IMR-90 (cell line): ENCODE data around the gene FSD1. TPM values are rescaled to one million over a fixed set of nuclear protein-coding genes. Genes with fewer than 3 reads are reported as not detected.

ENCODE experiments used
- ATAC-seq: fragments of 200-7000 bp; cut with Tn5 transposase; 2 replicates; pipeline ENCODE4 v1.9.1; 2020; ENCODE audit warnings: low read depth, mild to moderate bottlenecking, moderate library complexity
- BruUV-seq: library from RNA; stranded (reverse); fragments of 400-500 nt; replicated peaks from 2 replicates; lab custom pipeline; 2021; lab: Mats Ljungman, UMichigan
- CTCF ChIA-PET: fragments of 300-600 bp; formaldehyde crosslinking; extraction: SDS; loops from one replicate; lab custom pipeline; 2021; ENCODE audit warnings: antibody characterized with exemption; lab: Yijun Ruan, JAX
- POLR2A ChIA-PET: fragments of 300-600 bp; sonication (Branson Sonifier 250); formaldehyde crosslinking; loops from one replicate; lab custom pipeline; 2022; ENCODE audit warnings: antibody characterized with exemption; ENCODE audit not compliant: unreplicated experiment; lab: Charles Lee
- DNase-seq: peaks from one replicate; pipeline ENCODE4 v3.0.0; 2013
- H2AFZ ChIP-seq: replicated peaks from 2 replicates; pipeline ENCODE3; 2013; ENCODE audit warnings: low read length, mild to moderate bottlenecking; ENCODE audit not compliant: poor library complexity
- H2AK5ac ChIP-seq: 2 replicates; pipeline ENCODE4 v1.6.1; 2013; ENCODE audit warnings: low read depth, low read length, inconsistent platforms
- H2AK9ac ChIP-seq: replicated peaks from 2 replicates; pipeline ENCODE3; 2013; ENCODE audit warnings: mild to moderate bottlenecking, low read depth, low read length, moderate library complexity; ENCODE audit not compliant: poor library complexity
- H2BK120ac ChIP-seq: 2 replicates; pipeline ENCODE4 v1.6.1; 2013; ENCODE audit warnings: low read depth, low read length, inconsistent platforms
- H2BK15ac ChIP-seq: 3 replicates; pipeline ENCODE4 v1.6.1; 2013; ENCODE audit warnings: low read depth, low read length, inconsistent platforms
- H2BK20ac ChIP-seq: 2 replicates; pipeline ENCODE4 v1.6.1; 2013; ENCODE audit warnings: low read depth, mild to moderate bottlenecking, inconsistent platforms, low read length, moderate library complexity
- H2BK5ac ChIP-seq: 2 replicates; pipeline ENCODE4 v1.6.1; 2013; ENCODE audit warnings: mild to moderate bottlenecking, low read depth, low read length, inconsistent platforms; ENCODE audit not compliant: poor library complexity, severe bottlenecking
- H3K14ac ChIP-seq: replicated peaks from 2 replicates; pipeline ENCODE4 v1.6.1; 2013; ENCODE audit warnings: low read depth, low read length, inconsistent platforms
- H3K18ac ChIP-seq: 2 replicates; pipeline ENCODE4 v1.6.1; 2013; ENCODE audit warnings: low read depth, low read length, control low read depth
- H3K23ac ChIP-seq: 2 replicates; pipeline ENCODE4 v1.6.1; 2013; ENCODE audit warnings: low read depth, low read length, inconsistent platforms
- H3K27ac ChIP-seq: 2 replicates; pipeline ENCODE4 v1.5.1; 2013; ENCODE audit warnings: mild to moderate bottlenecking, control low read depth, low read length; ENCODE audit not compliant: insufficient read depth
- H3K27me3 ChIP-seq: 2 replicates; pipeline ENCODE4 v1.6.1; 2013; ENCODE audit warnings: low read length; ENCODE audit not compliant: control insufficient read depth, insufficient read depth
- H3K36me3 ChIP-seq: 2 replicates; pipeline ENCODE4 v1.6.1; 2013; ENCODE audit warnings: low read length, mixed read lengths; ENCODE audit not compliant: control insufficient read depth, insufficient read depth
- H3K4ac ChIP-seq: 2 replicates; pipeline ENCODE4 v1.6.1; 2013; ENCODE audit warnings: low read depth, low read length, inconsistent platforms
- H3K4me1 ChIP-seq: 2 replicates; pipeline ENCODE4 v1.6.1; 2013; ENCODE audit warnings: low read length, mixed read lengths; ENCODE audit not compliant: control insufficient read depth, insufficient read depth
- H3K4me2 ChIP-seq: 2 replicates; pipeline ENCODE4 v1.6.1; 2013; ENCODE audit warnings: low read depth, mild to moderate bottlenecking, control low read depth, low read length, moderate library complexity
- H3K4me3 ChIP-seq: 2 replicates; pipeline ENCODE4 v1.5.1; 2013; ENCODE audit warnings: low read depth, mild to moderate bottlenecking, control low read depth, low read length, moderate library complexity; ENCODE audit not compliant: insufficient read depth
- H3K56ac ChIP-seq: 2 replicates; pipeline ENCODE4 v1.6.1; 2013; ENCODE audit warnings: low read length, inconsistent platforms; ENCODE audit not compliant: insufficient read depth; ENCODE audit errors: extremely low read depth
- H3K79me1 ChIP-seq, 2 experiments: 2 replicates each; pipeline ENCODE4 v1.6.1; 2013; ENCODE audit warnings: low read length in 2 of 2, inconsistent platforms in 1 of 2, low read depth in 1 of 2
- H3K9ac ChIP-seq: 2 replicates; pipeline ENCODE4 v1.6.1; 2013; ENCODE audit warnings: low read depth, low read length, control low read depth
- H3K9me1 ChIP-seq: 2 replicates; pipeline ENCODE4 v1.6.1; 2013; ENCODE audit warnings: low read length, inconsistent platforms; ENCODE audit not compliant: insufficient read depth
- H3K9me3 ChIP-seq: 2 replicates; pipeline ENCODE4 v1.6.1; 2013; ENCODE audit warnings: low read length; ENCODE audit not compliant: control insufficient read depth, insufficient read depth
- H4K20me1 ChIP-seq: 2 replicates; pipeline ENCODE4 v1.6.1; 2013; ENCODE audit warnings: low read length, inconsistent platforms; ENCODE audit not compliant: insufficient read depth
- H4K5ac ChIP-seq: 2 replicates; pipeline ENCODE4 v1.6.1; 2013; ENCODE audit warnings: mild to moderate bottlenecking, low read depth, low read length, control low read depth
- H4K8ac ChIP-seq, 2 experiments: 2 replicates each; pipeline ENCODE4 v1.6.1; 2013; ENCODE audit warnings: low read depth in 2 of 2, low read length in 2 of 2, control low read depth in 1 of 2, inconsistent platforms in 1 of 2
- H4K91ac ChIP-seq: 2 replicates; pipeline ENCODE4 v1.6.1; 2013; ENCODE audit warnings: low read depth, low read length, inconsistent platforms; ENCODE audit not compliant: insufficient read depth
- BHLHE40 ChIP-seq: fragments of 150-350 bp; IDR thresholded peaks from 2 replicates; pipeline ENCODE4 v1.6.1; 2016; ENCODE audit warnings: mild to moderate bottlenecking, low read depth, low read length
- CEBPB ChIP-seq: IDR thresholded peaks from 2 replicates; pipeline ENCODE4 v1.6.1; 2012; ENCODE audit warnings: low read depth, low read length, improper control_type of control experiment
- CHD1 ChIP-seq: IDR thresholded peaks from 2 replicates; pipeline ENCODE4 v1.6.1; 2012; ENCODE audit warnings: low read depth, low read length, improper control_type of control experiment
- FOS ChIP-seq: fragments of 150-350 bp; IDR thresholded peaks from 2 replicates; pipeline ENCODE4 v1.6.1; 2016; ENCODE audit warnings: low read depth, low read length
- MAFK ChIP-seq: IDR thresholded peaks from 2 replicates; pipeline ENCODE4 v1.6.1; 2012; ENCODE audit warnings: low read depth, low read length, improper control_type of control experiment
- MAZ ChIP-seq: IDR thresholded peaks from 2 replicates; pipeline ENCODE4 v1.6.1; 2012; ENCODE audit warnings: low read depth, mild to moderate bottlenecking, low read length, improper control_type of control experiment, moderate library complexity, borderline replicate concordance
- MXI1 ChIP-seq: IDR thresholded peaks from 2 replicates; pipeline ENCODE4 v1.6.1; 2012; ENCODE audit warnings: low read depth, mild to moderate bottlenecking, low read length, moderate library complexity, borderline replicate concordance
- NFE2L2 ChIP-seq: fragments of 150-350 bp; IDR thresholded peaks from 2 replicates; pipeline ENCODE4 v1.6.1; 2016; ENCODE audit warnings: low read depth, mild to moderate bottlenecking, low read length
- POLR2A ChIP-seq: IDR thresholded peaks from 2 replicates; pipeline ENCODE4 v1.6.1; 2012; ENCODE audit warnings: mild to moderate bottlenecking, low read depth, low read length
- RAD21 ChIP-seq: IDR thresholded peaks from 2 replicates; pipeline ENCODE4 v1.6.1; 2012; ENCODE audit warnings: low read length, improper control_type of control experiment
- RCOR1 ChIP-seq: IDR thresholded peaks from 2 replicates; pipeline ENCODE4 v1.6.1; 2012; ENCODE audit warnings: mild to moderate bottlenecking, low read length, improper control_type of control experiment; ENCODE audit not compliant: insufficient replicate concordance
- RFX5 ChIP-seq: IDR thresholded peaks from 2 replicates; pipeline ENCODE4 v1.8.0; 2012; ENCODE audit warnings: low read depth, mild to moderate bottlenecking, low read length, moderate library complexity
- SMC3 ChIP-seq: fragments of 150-350 bp; IDR thresholded peaks from 2 replicates; pipeline ENCODE4 v1.6.1; 2016; ENCODE audit warnings: low read depth, mild to moderate bottlenecking, antibody characterized with exemption, low read length, moderate library complexity
- whole genome bisulfite sequencing, 2 experiments: methylation state at CpG; one replicate each; pipeline versions ENCODE4 v1.1.5 to v1.1.7; 2013; ENCODE audit warnings: missing lambda C conversion rate in 2 of 2; ENCODE audit not compliant: insufficient read length in 1 of 2; ENCODE audit errors: extremely low coverage in 2 of 2; 5-methylcytosine and 5-hydroxymethylcytosine counted together
- dilution Hi-C: fragments of 300-500 bp; cut with HindIII; formaldehyde crosslinking; loops from one replicate; pipeline ENCODE4 v1.14.3; 2018; ENCODE audit warnings: low sequenced_read_pairs; ENCODE audit not compliant: unreplicated experiment
- in situ Hi-C: fragments of 300-500 bp; cut with MboI; formaldehyde crosslinking; loops from 3 replicates; pipeline ENCODE4 v1.14.3; 2019; ENCODE audit warnings: low sequenced_read_pairs, inconsistent platforms, mixed read lengths
- intact Hi-C: fragments of 100-400 bp; cut with micrococcal nuclease; formaldehyde crosslinking; loops from 2 replicates; pipeline ENCODE4 v1.10.0; 2022
- polyA plus RNA-seq, 3 experiments: library from polyadenylated mRNA; depleted of rRNA; stranded (reverse); fragments of >200 nt; gene quantifications; 2 replicates each; pipeline ENCODE4 v1.2.3, GENCODE V29; 2012; ENCODE audit warnings: low replicate concordance in 1 of 3
- total RNA-seq: library from RNA; depleted of rRNA; stranded (reverse); fragments of >200 nt; gene quantifications from 2 replicates; pipeline ENCODE4 v1.2.3, GENCODE V29; 2012
- TF ChIP-seq, protein P1 (sequence below): fragments of 150-350 bp; IDR thresholded peaks from 2 replicates; pipeline ENCODE4 v1.6.1; 2016; ENCODE audit warnings: low read depth, mild to moderate bottlenecking, low read length, moderate library complexity, borderline replicate concordance
- TF ChIP-seq, protein P2 (sequence below): conservative IDR thresholded peaks from 2 replicates; pipeline ENCODE4 v1.5.1; 2012; ENCODE audit warnings: mild to moderate bottlenecking, low read depth, low read length, improper control_type of control experiment
- TF ChIP-seq, protein P3 (sequence below): fragments of 150-350 bp; IDR thresholded peaks from 2 replicates; pipeline ENCODE4 v1.6.1; 2017; ENCODE audit warnings: mild to moderate bottlenecking, antibody characterized with exemption, low read length, low read depth

The FSD1 gene
- total and polyA plus RNA-seq, 2 of the 4 experiments (the other 2 are of a cell fraction), result 17.4 to 24.4 TPM

DNA sequence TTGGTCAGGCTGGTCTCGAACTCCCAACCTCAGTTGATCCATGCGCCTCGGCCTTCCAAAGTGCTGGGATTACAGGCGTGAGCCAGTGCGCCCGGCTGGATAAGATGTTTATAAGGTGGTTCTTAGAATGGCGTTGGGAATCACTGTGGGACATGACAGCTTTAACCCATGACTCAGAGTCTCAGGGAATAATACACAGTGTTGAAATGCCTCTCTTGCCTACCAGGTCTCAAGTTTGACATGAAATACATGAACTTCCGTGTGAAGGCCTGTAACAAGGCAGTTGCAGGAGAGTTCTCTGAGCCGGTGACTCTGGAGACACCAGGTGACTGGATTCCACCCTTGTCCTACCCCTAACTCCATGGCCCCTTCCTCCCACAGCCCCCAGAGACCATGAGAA is 12.6 kb downstream of the FSD1 start:
- no peak overlapping the region for H2AK9ac ChIP-seq
- CTCF ChIA-PET, result no interaction called here
- POLR2A ChIA-PET, result no interaction called here

More for the DNA sequence above, 12.6 kb downstream of the FSD1 start:
- Histone ChIP-seq H4K20me1 (no peaks in the 10 kb centered on the region), H3K9ac (no peak overlapping the region), H3K79me1 (no peaks in the 10 kb centered on the region; a peak in 1 of 4 replicates), H4K8ac (no peak overlapping the region), H2BK120ac (no peak overlapping the region), H3K18ac (no peak overlapping the region), H4K91ac (no peak overlapping the region), H3K4me1 (no peaks in the 10 kb centered on the region), H3K36me3 (no peaks in the 10 kb centered on the region; the same call in 1 of the 2 replicates), H2BK20ac (no peak overlapping the region), H3K4ac (no peak overlapping the region), H3K9me1 (no peaks in the 10 kb centered on the region), H3K4me2 (no peak overlapping the region), H3K4me3 (no peak overlapping the region), H2AK5ac (no peak overlapping the region), H2AFZ (no peak overlapping the region), H4K5ac (no peak overlapping the region), H3K27me3 (no peaks in the 10 kb centered on the region), H3K27ac (no peak overlapping the region), H3K9me3 (peaks cover 3% of the 10 kb centered on the region; the same call in 1 of the 2 replicates), H3K14ac (no peak overlapping the region), H3K23ac (no peak overlapping the region), H3K56ac (no peak overlapping the region), H2BK5ac (no peak overlapping the region), H2BK15ac (no peak overlapping the region)
- in situ Hi-C loops, result no loop called here
- no TSS peak for BruUV-seq
- ATAC-seq (no peak), DNase-seq (no peak)
- dilution Hi-C loops, result no loop called here
- TF ChIP-seq, protein P1, sequence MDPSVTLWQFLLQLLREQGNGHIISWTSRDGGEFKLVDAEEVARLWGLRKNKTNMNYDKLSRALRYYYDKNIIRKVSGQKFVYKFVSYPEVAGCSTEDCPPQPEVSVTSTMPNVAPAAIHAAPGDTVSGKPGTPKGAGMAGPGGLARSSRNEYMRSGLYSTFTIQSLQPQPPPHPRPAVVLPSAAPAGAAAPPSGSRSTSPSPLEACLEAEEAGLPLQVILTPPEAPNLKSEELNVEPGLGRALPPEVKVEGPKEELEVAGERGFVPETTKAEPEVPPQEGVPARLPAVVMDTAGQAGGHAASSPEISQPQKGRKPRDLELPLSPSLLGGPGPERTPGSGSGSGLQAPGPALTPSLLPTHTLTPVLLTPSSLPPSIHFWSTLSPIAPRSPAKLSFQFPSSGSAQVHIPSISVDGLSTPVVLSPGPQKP, result no peak
- TF ChIP-seq CHD1, result no peak
- TF ChIP-seq RCOR1, result no peak
- TF ChIP-seq MAFK, result no peak
- TF ChIP-seq MXI1, result no peak
- no peak for TF ChIP-seq POLR2A
- TF ChIP-seq RFX5, result no peak
- TF ChIP-seq NFE2L2, result no peak
- TF ChIP-seq, protein P2, sequence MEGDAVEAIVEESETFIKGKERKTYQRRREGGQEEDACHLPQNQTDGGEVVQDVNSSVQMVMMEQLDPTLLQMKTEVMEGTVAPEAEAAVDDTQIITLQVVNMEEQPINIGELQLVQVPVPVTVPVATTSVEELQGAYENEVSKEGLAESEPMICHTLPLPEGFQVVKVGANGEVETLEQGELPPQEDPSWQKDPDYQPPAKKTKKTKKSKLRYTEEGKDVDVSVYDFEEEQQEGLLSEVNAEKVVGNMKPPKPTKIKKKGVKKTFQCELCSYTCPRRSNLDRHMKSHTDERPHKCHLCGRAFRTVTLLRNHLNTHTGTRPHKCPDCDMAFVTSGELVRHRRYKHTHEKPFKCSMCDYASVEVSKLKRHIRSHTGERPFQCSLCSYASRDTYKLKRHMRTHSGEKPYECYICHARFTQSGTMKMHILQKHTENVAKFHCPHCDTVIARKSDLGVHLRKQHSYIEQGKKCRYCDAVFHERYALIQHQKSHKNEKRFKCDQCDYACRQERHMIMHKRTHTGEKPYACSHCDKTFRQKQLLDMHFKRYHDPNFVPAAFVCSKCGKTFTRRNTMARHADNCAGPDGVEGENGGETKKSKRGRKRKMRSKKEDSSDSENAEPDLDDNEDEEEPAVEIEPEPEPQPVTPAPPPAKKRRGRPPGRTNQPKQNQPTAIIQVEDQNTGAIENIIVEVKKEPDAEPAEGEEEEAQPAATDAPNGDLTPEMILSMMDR, result no peak
- TF ChIP-seq SMC3, result no peak
- no peak for TF ChIP-seq BHLHE40
- TF ChIP-seq RAD21, result no peak
- no peak for TF ChIP-seq MAZ
- TF ChIP-seq CEBPB, result no peak
- TF ChIP-seq, protein P3, sequence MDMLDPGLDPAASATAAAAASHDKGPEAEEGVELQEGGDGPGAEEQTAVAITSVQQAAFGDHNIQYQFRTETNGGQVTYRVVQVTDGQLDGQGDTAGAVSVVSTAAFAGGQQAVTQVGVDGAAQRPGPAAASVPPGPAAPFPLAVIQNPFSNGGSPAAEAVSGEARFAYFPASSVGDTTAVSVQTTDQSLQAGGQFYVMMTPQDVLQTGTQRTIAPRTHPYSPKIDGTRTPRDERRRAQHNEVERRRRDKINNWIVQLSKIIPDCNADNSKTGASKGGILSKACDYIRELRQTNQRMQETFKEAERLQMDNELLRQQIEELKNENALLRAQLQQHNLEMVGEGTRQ, result no peak
- no peak for TF ChIP-seq FOS
- intact Hi-C loops, result no loop called here
- WGBS, 2 experiments, result no CpG with 5 or more reads among the region's 9 CpGs
